GM18505 (cell line): ENCODE data around the gene BRIP1.
"Not testable (repeated sequence)": the region's sequence is repeated elsewhere in the genome, so short reads cannot be mapped to it uniquely, and the experiment has no call there.

Experiments used
- ATAC-seq: cut with Tn5 transposase; IDR thresholded peaks from one replicate; pipeline ENCODE4 v1.9.1; 2021; ENCODE audit not compliant: unreplicated experiment
- POLR2A ChIP-seq: IDR thresholded peaks from 4 replicates; pipeline ENCODE4 v1.6.1; 2011; ENCODE audit warnings: borderline replicate concordance; ENCODE audit not compliant: insufficient read depth, insufficient read length; ENCODE audit errors: extremely low read depth

BRIP1 gene

GRCh38 chr17:61831099-61831498 is 32.2 kb downstream of the BRIP1 start:
- no peak for ATAC-seq
- no peak for TF ChIP-seq POLR2A

- TF ChIP-seq POLR2A: no peak
- ATAC-seq: no peak
These were observed 34.6 kb downstream of the BRIP1 start for GRCh38 chr17:61828694-61829093.

GRCh38 chr17:61827649-61828395 is 35.5 kb downstream of the BRIP1 start:
- ATAC-seq: no peak
- TF ChIP-seq POLR2A: no peak

GRCh38 chr17:61826866-61827265 is 36.5 kb downstream of the BRIP1 start:
- not testable (repeated sequence) for ATAC-seq

DNA sequence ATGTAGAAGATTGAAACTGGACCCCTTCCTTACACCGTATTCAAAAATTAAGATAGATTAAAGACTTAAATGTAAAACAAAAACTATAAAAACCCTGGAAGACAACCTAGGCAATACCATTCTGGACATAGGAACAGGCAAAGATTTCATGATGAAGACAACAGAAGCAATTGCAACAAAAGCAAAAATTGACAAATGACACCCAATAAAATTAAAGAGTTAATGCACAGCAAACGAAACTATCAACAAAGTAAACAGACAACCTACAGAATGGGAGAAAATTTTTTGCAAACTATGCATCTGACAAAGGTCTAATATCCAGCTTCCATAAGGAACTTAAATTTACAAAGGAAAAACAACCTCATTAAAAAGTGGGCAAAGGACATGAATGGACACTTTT is 37.1 kb downstream of the BRIP1 start:
- ATAC-seq: not testable (repeated sequence)

DNA sequence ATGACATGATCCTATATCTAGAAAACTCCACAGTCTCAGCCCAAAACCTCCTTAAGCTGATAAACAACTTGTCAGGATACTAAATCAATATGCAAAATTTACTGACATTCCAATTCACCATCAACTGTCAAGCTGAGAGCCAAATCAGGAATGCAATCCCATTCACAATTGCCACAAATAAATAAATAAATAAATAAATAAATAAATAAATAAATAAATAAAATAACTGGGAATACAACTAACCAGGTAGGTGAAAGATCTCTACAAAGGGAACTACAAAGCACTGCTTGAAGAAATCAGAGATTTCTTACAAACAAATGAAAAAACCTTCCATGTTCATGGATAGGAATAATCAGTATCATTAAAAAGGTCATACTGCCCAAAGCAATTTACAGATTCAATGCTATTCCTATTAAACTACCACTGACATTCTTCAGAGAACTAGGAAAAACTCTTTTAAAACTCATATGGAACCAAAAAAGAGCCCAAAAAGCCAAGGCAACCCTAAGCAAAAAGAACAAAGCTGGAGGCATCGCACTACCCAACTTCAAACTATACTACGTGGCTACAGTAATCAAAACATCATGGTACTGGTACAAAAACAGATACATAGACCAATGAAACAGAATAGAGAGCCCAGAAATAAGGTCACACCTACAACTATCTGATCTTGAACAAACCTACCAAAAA is 37.7 kb downstream of the BRIP1 start:
- TF ChIP-seq POLR2A: no peak
- no peak for ATAC-seq

- ATAC-seq: no peak
- TF ChIP-seq POLR2A: no peak
These were observed 40.7 kb downstream of the BRIP1 start for GRCh38 chr17:61822326-61823285.

DNA sequence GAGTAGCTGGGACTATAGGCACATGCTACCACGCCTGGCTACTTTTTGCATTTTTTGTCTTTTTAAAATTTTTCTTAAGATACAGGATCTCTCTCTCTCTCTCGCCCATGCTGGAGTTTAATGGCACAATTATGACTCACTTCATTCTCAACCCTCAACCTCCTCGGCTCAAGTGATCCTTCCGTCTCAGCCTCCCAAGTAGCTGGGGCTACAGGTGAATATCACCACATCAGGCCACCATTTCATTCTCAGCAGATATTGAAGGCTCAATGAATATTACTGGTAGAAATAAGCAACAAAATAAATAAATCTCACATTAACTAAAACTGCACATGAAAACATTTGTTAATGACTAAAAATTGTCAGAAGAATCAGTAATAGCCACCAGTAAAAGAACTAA is 41.7 kb downstream of the BRIP1 start:
- no peak for ATAC-seq
- TF ChIP-seq POLR2A: no peak

DNA sequence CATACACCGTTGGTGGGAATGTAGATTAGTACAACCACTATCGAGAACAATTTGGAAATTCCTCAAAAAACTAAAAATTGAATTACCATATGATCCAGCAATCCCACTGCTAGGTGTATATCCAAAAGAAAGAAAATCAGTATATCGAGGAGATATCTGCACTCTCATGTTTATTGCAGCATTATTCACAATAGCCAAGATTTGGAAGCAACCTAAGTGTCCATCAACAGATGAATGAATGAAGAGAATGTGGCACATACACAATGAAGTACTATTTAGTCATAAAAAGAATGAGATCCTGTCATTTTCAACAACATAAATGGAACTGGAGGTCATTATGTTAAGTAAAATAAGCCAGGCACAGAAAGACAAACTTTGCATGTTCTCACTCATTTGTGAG is 44.1 kb downstream of the BRIP1 start:
- not testable (repeated sequence) for ATAC-seq

GRCh38 chr17:61818225-61818624 is 45.1 kb downstream of the BRIP1 start:
- ATAC-seq: no peak
- TF ChIP-seq POLR2A: no peak

DNA sequence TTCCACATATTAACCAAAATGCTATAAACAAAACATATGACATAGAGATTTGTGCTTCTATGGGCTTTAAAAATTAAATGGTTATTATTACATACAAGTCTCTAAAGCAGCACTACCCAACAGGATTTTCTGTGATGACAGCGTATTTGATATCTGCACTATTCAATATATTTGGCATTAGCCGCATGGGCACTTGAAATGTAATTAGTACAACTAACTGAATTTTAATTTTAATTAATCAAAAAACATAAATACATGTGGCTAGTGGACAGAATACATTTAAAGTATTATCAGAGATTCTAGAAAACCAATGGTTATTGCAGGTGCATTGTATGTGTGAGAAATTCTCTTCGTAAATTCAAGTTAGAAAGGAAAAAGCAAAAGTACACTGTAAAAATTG is 45.9 kb downstream of the BRIP1 start:
- no peak for ATAC-seq
- no peak for TF ChIP-seq POLR2A

GRCh38 chr17:61816538-61816937 is 46.8 kb downstream of the BRIP1 start:
- no peak for ATAC-seq
- TF ChIP-seq POLR2A: no peak

- TF ChIP-seq POLR2A: no peak
- no peak for ATAC-seq
These were observed 47.3 kb downstream of the BRIP1 start for GRCh38 chr17:61815863-61816503.
